Stimulated activated CD4-positive, alpha-beta T cell treated with anti-CD3 and anti-CD28 coated beads, Interleukin-4, amount 100 ng/mL, for 4 hours (primary cell): ENCODE data around the gene NLK.
"Not testable (repeated sequence)": the region's sequence is repeated elsewhere in the genome, so short reads cannot be mapped to it uniquely, and the experiment has no call there.

Experiments used
- DNase-seq, 2 experiments: peaks; one replicate each; pipeline ENCODE4 v3.0.0-alpha.2; 2020

Gene NLK

DNA sequence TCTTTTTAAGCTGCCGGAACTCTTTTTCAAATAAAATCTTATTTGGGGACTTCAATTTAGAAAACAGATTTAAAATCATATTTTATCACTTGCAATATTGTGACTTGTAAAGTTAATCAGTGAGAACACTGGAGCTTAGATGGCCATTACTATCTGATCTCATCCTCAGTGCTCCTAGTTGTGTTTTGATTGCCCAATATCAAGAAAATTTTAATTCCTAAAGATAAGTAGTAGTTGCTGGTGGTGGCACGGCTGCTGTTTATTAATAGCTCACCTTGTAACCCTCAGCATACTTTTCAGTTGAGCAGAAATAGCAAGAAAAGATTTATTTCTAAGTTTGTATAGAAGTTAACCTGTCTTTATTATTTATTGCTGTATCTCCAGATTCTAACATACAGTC lies 124.0 kb downstream of the NLK start:
- DNase-seq = no peak

DNA sequence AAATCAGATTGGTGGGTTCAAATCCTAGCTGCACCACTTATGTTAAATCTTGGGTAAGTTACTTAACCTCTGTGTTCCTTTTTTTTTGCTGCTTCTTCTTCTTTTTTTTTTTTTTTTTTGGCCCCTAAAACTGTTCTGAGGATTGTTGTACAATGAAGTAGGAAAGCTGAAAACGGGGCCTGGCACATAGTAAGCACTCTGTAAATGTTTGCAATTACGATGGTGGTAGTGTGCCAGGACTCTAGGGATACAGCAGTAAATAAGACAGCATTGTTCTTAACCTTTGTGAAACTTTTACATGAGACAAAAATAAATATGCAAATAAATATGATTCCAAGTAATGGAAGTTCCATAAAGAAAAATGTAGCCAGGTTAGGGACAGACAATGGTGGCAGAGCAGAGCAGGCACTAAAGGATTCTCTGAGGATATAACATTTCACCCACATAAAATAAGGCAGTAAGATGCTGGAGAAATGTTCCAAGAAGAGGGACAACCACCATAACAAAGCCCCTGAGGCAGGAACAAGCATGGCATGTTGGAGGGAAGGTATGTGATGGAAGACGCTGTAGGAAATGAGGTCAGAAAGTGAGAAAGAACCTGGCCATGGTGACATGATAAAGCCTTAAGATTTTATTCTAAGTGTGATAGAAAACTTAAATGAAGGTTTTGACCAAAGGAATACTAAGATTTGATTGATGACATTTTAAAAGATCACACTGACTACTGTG lies 127.3 kb downstream of the NLK start:
- DNase-seq = no peak

DNA sequence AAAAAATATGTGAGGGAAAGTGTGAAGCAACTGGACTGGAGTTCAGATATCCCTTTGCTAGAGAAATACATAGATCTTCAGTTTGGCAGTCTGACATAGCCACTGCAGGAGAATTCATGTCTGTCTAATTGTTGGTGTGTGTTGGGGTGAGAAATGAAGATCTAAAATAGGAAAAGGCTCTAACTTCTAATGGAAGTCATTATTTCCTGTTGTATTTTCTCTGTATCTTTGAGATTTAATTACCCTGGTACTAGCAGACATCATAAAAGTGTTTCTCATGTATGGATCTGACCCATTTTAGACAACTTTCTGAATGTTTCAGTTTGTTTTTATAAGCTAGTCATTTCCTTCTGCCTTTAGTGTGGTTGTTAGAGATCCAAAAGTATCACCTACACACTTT lies 128.3 kb downstream of the NLK start:
- no peak for DNase-seq

DNA sequence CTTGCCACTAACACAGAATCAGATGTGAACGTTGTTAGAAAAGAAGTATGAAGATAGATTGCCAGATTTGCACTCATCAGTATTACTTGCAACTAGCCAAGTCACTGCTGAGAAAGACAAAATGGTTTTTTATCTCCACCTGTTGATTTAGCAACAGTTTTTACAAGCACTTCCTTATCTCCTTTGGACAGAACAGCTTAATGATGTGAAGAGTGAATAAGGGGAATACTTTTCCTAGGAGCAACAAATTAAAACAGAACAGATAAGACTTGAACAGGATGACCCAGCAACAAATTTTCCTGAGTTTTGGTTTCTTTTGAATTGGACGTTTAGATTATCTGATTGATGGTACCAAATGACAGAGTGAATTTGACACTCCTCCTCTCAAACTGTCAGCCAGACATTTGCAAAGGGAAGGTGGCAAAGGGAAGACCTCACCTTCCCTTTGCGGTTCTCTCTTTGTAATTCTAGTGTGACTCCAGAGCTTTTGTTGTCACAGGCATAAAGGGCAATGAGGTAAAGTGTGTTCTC lies 130.6 kb downstream of the NLK start:
- DNase-seq = no peak

DNA sequence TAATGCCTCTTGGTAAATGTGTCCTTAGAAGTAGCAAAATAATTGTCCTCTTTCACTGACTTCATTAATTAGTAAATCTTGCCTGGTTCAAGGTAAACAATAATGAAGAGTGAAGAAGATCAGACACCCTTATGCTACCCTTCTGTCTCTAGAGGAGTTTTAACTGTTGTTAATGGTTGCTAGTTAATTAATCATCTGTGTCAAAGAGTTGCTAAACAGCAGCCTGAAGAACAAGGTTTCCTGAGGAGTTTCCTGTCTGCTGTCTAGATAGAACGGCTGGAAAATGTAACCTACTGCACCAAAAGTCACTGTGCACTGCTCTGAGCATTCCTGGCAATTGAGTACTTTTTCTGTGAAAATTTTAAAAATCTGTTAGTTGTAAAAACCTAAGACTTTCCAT lies 131.3 kb downstream of the NLK start:
- DNase-seq = no peak

DNA sequence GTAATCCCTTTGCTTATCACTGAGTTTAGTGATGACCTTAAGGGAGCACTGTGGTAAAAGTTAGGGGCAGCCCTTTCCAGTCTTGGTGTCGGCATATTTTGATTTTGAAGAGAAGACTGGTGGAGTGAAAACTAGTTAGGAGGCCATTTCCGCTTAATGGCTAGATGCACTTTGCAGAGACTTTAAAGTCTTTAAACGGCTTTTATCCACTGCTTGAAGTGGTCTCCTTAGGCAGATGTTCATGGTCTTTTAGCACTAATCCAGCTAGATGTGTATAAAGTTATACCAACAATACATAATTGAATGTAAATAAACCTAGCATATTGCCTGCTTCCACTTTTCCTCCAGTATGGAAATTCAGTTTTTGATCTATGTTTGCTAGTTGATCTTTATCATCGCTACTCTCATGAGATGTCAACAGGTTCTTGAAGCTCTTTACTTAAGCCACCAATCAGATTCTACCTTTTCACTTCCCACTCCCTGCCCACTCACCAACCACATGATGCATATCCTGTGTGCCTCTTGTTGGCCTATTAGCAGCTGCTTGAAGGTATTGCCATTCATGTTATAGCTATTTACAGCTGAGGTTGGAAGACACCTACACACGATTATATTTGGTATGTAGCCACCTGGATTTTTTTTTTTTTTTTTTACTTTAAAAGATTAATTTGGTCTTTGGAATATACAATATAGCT lies 132.0 kb downstream of the NLK start:
- DNase-seq = peak in 1 of 2 experiments; percentile 52

DNA sequence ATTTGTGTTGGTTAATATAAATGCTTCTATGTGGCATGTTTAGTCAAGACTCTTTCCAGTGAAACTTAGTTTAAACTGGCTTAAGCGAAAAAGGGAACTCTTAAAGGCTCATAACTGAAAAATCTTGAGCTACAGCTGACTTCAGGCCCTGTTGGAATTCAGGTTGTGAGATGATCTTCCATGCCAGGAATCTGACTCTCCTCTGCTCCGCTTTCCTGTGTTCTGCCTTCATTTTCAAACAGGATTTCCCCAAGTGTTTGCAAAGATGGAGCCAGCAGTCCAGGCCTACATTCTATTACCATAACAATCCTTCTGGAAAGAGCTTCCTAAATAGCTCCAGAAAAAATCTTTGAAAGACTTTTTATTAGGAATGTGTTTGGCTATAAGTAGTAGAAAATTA lies 134.9 kb downstream of the NLK start:
- DNase-seq = no peak

DNA sequence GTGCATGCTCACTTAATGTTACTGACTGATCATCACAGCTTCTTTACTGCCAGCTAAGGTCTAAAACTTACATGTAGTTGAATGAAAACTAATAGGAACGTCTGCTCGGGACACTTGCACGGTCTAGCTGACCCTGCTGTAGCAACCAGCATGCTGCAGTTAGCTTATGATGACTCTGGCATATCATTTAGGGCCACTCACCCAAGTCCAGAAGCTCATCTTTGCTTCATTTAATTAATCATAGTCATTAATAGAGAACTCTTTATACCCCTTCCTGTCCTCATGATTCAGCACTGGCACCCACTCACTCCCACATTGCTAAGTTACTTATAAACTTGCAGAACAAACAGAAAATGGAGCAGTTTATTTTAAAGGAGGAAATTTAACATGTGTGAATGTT lies 136.3 kb downstream of the NLK start:
- no peak for DNase-seq

DNA sequence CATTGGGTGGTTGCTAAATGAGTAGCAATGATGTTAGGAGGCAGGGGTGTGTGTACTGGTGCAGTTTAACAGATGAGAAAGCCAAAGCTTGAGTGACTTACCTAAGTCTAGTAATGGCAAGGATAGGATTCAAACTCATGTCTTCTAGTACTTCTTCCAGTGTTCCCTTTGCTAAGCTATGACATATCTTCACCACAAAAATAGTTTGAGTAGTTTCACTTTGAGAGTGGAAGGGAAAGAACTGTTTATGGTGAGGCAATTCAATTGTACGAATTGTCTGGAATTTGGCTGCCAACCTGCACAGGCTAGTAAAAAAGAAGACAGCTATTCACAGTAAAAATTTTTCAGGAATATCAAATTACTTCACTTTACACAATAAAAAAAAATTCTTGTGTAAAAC lies 138.0 kb downstream of the NLK start:
- DNase-seq = no peak

DNA sequence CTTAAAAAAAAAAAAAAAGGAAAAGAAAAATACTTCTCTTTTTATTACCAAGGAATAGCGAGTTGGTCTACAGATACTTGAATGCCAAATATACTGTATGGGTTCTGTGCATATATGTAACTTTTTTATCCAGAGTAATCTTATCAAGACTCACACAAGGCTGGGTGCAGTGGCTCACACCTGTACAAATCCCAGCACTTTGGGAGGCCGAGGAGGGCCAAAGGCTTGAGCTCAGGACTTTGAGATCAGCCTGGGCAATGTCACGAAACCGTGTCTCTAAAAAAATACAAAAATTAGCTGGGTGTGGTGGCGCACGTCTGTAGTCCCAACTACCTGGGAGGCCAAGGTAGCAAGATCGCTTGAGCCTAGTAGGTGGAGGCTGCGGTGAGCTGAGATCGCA lies 139.1 kb downstream of the NLK start:
- DNase-seq = no peak

DNA sequence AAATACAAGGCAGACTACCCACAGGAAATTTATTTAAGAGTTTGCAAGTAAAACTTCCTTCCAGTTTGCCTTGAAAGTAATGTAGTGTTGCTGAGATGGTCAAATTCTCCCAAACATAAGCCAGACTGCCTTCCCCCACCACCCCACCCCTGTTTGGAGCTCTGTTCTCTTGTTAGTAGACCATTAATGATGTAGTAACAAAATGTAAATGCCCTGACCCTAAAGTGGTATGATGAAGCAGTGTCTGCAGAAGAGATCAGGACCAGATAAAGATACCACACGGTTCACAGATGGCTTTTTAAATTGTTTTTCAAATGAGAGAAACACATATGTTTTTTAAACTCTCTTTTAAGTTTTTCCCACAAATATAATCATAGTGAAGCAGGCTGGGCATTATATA lies 140.1 kb downstream of the NLK start:
- no peak for DNase-seq

DNA sequence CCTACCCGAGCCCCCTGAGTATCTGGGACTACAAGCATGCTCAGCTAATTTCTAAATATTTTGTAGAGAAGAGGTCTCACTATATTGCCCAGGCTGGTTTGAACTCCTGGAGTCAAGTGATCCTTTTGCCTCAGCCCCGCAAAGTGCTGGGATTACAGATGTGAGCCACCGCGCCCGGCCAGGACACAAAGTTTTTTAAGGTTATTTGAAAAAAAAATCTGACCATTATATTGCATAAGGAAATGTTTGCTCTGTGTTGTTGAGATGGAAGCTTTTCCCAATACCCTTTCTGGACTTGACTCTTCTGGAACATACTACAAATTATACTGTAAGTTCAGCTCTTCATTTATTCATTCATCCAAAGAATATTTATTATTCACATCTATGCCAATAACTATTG lies 143.2 kb downstream of the NLK start:
- no peak for DNase-seq

DNA sequence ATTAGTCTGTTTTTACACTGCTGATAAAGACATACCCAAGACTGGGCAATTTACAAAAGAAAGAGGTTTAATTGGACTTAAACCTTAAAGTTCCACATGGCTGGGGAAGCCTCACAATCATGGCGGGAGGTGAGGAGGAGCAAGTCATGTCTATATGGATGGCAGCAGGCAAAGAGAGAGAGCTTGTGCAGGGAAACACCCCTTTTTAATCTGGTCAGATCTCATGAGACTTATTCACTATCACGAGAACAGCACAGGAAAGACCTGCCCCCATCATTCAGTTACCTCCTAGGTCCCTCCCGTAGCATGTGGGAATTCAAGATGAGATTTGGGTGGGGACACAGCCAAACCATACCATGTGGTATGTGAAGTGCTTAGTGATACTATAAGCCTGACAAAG lies 144.0 kb downstream of the NLK start:
- not testable (repeated sequence) for DNase-seq

DNA sequence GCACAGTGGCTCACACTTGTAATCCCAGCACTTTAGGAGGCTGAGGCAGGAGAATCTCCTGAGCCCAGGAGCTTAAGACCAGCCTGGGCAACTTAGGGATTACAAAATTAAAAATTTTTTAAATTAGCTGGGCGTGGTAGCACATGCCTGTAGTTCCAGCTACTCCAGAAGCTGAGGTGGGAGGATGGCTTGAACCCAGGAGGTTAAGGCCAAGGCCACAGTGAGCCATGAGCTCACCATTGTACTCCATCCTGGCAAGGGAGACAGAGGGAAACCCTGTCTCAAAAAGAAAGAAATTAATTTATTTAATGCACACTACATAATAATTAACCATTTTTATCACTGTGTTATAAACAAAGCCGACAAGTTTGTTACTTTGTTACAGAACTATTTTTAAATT lies 145.5 kb downstream of the NLK start:
- DNase-seq = no peak

DNA sequence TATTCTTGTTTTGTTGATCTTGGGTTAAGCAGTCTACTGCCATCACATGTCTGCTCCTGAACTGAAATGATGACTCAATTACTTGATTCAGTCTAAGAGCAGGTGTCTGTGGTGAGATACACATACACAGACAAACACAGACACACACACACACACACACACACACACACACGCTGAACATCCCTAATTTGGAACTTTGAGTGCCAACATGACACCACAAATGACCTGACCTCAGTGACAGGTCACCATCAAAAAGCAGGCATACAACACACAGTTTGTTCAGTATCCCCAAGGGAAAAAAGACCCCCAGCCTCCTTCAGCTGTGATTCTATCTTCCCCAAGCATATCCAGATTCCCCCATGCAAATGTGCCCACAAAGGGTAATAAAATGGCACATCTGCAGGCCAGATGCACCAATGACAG lies 146.4 kb downstream of the NLK start:
- no peak for DNase-seq

DNA sequence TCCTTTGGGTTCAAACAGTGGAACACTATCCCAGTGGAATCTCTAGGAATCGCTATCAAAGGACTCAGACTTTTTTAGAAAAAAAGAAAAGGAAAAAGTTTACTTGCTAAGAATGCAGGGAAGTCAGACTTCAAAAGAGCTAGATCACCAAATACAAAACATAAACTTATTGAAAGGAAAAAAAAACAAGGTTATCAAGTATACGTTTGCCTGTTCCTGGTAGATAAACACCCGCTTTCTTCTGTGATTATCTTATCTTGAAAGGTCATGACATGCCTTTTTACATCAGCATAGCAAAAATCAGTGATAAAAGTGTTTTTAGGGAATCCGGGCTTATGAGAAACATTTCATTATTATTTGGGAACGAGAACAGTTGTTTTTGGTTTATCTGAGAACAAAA lies 147.2 kb downstream of the NLK start:
- no peak for DNase-seq

DNA sequence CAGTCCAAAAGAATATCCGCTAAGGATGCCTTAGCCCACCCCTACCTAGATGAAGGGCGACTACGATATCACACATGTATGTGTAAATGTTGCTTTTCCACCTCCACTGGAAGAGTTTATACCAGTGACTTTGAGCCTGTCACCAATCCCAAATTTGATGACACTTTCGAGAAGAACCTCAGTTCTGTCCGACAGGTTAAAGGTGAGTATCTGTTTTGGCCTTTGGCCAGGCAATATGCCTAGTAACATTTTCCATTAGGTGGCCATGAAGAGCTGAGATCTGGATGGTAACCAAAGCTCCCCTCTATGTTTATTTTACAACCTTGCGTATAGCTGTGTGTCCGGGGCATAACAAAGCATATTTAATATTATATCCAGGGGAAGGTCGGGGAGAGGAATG lies 148.5 kb downstream of the NLK start:
- no peak for DNase-seq

DNA sequence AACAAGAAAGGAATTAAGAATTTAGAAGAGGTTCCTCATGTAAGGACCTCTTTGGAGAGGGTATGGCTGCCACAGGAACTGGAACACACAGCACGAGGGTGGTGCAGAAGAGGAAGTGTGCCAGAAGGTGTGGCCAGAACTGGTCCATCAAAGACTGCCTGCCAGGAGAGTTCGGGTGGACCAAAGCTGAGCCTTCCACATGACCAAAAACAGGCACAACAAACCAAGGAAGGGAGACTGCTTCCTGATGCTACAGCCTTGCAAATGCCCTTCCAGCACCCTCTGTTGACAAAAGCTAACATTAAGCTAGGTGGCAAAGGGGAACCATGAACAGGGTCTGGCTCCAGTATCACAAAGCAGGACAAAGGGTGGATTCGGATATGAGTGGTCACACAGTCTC lies 150.8 kb downstream of the NLK start:
- DNase-seq = no peak

DNA sequence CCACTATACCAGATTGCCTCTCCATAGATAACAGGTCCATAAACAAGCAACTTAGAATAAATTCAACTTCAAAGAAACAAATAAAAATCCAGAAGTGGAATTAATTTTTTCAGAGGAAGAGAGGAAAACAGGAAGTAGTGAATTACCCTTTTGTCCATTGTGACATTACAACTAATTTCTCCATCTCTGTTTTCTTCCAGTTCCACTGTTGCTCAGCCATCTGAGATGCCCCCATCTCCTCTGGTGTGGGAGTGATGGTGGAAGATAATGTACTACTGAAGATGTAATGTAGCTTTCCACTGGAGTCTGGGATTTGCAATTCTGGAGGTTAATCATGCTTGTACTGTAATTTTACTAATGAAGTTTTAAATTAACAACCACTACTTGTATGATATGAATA lies 151.9 kb downstream of the NLK start:
- no peak for DNase-seq

DNA sequence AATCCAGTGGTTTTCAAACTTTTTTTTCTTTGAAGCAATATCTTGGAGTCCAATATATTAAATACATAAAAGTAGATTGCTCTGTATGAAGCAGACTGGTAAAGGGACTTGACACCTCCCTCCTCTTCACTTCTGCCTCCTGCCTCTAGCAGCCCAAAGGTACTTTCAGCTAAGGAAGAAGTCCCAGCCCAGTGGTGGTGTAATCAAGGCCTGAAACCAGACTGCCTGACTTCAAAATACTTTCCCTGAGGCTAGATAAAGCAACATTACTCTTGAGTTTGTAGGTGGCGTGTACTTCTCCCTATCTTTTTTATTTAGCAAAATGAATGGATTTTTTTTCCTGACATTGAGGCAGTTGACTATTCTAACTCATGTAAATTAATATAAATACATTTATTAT lies 154.2 kb downstream of the NLK start:
- DNase-seq = no peak

DNA sequence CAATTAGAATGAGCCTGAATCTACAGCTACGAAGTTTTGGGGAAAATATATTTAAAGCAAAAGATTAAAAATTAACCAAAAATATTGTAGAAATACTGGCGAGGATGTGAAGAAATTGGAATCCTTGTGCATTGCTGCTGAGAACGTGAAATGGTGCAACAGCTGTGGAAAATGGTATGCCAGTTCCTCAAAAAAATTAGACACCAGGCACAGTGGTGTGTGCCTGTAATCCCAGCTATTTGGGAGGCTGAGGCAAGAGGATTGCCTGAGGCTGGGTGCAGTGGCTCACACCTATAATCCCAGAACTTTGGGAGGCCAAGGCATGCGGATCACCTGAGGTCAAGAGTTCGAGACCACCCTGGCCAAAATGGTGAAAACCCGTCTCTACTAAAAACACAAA lies 156.6 kb downstream of the NLK start:
- DNase-seq = no peak

DNA sequence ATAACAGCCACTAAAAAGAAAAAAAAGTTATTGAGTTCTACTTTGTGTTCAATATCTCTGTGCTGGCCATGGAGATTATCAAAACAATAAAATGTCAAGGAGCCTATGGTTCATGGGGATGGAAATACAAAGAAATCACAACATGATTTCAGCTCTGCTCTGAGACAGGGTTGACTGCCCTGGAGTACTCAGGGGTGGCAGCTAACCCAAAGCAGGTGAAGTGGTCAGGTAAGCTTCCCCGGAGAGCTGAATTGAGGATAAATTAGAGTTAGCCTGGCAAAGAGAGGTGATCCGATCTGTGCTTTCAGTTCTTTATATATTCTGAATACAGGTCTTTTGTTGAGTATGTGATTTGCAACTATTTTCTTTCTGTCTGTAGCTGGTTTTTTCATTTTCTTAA lies 157.3 kb downstream of the NLK start:
- DNase-seq = no peak

DNA sequence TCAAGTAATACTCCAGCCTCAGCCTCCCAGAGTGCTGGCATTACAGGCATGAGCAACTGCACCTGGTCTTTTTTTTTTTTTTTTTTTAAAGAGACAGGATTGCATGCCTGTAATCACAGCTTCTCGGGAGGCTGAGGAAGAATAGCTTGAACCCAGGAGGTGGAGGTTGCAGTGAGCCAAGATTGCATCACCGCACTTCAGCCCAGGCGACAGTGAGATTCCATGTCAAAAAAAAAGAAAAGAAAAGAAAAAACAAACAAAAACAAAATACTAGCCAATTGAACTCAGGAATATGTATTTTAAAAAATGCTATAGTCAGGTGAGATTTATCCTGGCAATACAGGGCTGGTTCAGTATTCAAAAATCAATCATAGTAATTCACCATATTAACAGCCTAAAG lies 158.8 kb downstream of the NLK start:
- DNase-seq = no peak

DNA sequence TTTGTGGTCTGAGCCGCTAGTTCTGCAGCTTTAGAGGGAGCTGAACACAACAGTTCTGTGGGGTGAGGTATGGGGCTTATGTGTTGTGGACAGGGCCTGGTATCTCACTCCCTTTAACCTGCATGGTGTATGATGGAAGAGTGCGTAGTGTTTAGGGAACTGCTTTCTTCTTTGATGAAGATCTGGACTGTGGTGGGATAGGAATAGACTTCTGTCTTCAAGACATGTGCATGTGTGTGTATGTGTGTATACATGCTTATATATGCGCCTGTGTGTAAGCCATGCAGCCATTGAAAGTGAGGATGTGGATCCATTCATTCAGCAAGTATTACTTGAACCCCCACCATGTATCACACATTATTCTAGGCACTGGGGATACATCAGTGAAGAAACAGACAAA lies 161.8 kb downstream of the NLK start:
- no peak for DNase-seq

DNA sequence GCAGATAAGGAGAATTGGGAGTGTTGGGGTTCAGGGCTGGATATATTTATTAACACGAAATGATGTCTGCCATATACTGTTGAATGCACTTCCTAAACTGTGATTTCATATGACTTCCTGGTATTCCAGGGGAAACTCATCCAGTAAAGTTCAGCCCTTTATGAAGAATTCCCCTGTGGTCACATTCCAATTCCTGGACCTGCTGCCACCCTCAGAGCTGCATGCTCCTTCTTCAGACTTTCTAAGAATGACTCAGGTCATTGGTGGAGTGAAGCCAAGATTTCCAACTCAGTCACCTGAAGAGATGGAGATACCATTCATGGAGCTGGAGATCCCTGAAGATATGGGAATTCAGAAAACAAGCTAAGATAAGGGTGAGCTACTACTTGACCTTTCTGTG lies 162.3 kb downstream of the NLK start:
- no peak for DNase-seq
